ENCODE results near the gene DAGLA. TPM values are rescaled to one million over a fixed set of nuclear protein-coding genes. Genes with fewer than 3 reads are reported as not detected.
A peak's percentile ranks its signal among the peaks of the same experiment; 100 is the strongest.

DAGLA gene
- total and polyA plus RNA-seq, 2 experiments from 2014 or later = 7.4 to 8.9 TPM

- Histone ChIP-seq H3K4me2 (peak overlapping the region; percentile 93), H2AFZ (no peak overlapping the region), H3K79me2 (peaks cover 90% of the 10 kb centered on the region), H3K27ac (peak overlapping the region; percentile 98), H3K4me1 (ENCODE audit: insufficient read depth) (peaks cover 58% of the 10 kb centered on the region), H3K27me3 (no peaks in the 10 kb centered on the region), H3K9me2 (replicated peaks; ENCODE audit: insufficient read depth) (no peaks in the 10 kb centered on the region), H3K36me3 (replicated peaks; ENCODE audit: insufficient read depth, low read depth) (no peaks in the 10 kb centered on the region), H3K4me3 (no peak overlapping the region), H4K20me1 (ENCODE audit: insufficient read depth, poor library complexity, severe bottlenecking) (no peaks in the 10 kb centered on the region), H3K9me3 (ENCODE audit: low read depth) (no peaks in the 10 kb centered on the region)
- no peak for TF ChIP-seq EZH2 (IDR thresholded peaks at IDR 0.05; ENCODE audit: borderline replicate concordance)
- TF ChIP-seq EZH2phosphoT487 (IDR thresholded peaks at IDR 0.05; ENCODE audit: low read depth, severe bottlenecking, unreplicated experiment) = no peak
- no peak for TF ChIP-seq CTCF (IDR thresholded peaks at IDR 0.05; ENCODE audit: poor library complexity)
- no peak for DNase-seq (ENCODE audit: low spot score)
- 60% methylated on average over 4 of the region's 4 CpGs for WGBS (ENCODE audit: low lambda C conversion rate, missing lambda C conversion rate)
These were observed 75.9 kb downstream of the DAGLA start for GRCh38 chr11:61756147-61756451.

GRCh38 chr11:61756452-61757212 is 76.4 kb downstream of the DAGLA start:
- Histone ChIP-seq H3K9me2 (replicated peaks; ENCODE audit: insufficient read depth) (no peaks in the 10 kb centered on the region), H4K20me1 (ENCODE audit: insufficient read depth, poor library complexity, severe bottlenecking) (no peaks in the 10 kb centered on the region), H3K36me3 (replicated peaks; ENCODE audit: insufficient read depth, low read depth) (no peaks in the 10 kb centered on the region), H3K27ac (peak overlapping the region; percentile 98), H3K4me1 (ENCODE audit: insufficient read depth) (peaks cover 64% of the 10 kb centered on the region), H3K9me3 (ENCODE audit: low read depth) (no peaks in the 10 kb centered on the region), H3K79me2 (peaks cover 96% of the 10 kb centered on the region), H3K4me2 (peak overlapping the region; percentile 93), H3K4me3 (no peak overlapping the region), H3K27me3 (no peaks in the 10 kb centered on the region), H2AFZ (no peak overlapping the region)
- TF ChIP-seq CTCF (IDR thresholded peaks at IDR 0.05; ENCODE audit: poor library complexity) = no peak
- no peak for TF ChIP-seq EZH2 (IDR thresholded peaks at IDR 0.05; ENCODE audit: borderline replicate concordance)
- TF ChIP-seq EZH2phosphoT487 (IDR thresholded peaks at IDR 0.05; ENCODE audit: low read depth, severe bottlenecking, unreplicated experiment) = no peak
- WGBS (ENCODE audit: low lambda C conversion rate, missing lambda C conversion rate) = 63% methylated on average over 9 of the region's 9 CpGs
- DNase-seq (ENCODE audit: low spot score) = peak; percentile 88

- peak overlapping the region; percentile 93 for H3K4me2 ChIP-seq
- H3K9me2 ChIP-seq (replicated peaks; ENCODE audit: insufficient read depth) = no peaks in the 10 kb centered on the region
- peak overlapping the region; percentile 98 for H3K27ac ChIP-seq
- no peak overlapping the region for H2AFZ ChIP-seq
- no peaks in the 10 kb centered on the region for H3K27me3 ChIP-seq
- H3K36me3 ChIP-seq (replicated peaks; ENCODE audit: insufficient read depth, low read depth) = no peaks in the 10 kb centered on the region
- H3K4me3 ChIP-seq = no peak overlapping the region
- TF ChIP-seq EZH2phosphoT487 (IDR thresholded peaks at IDR 0.05; ENCODE audit: low read depth, severe bottlenecking, unreplicated experiment) = no peak
- no peak for TF ChIP-seq CTCF (IDR thresholded peaks at IDR 0.05; ENCODE audit: poor library complexity)
- no peak for TF ChIP-seq EZH2 (IDR thresholded peaks at IDR 0.05; ENCODE audit: borderline replicate concordance)
- WGBS (ENCODE audit: low lambda C conversion rate, missing lambda C conversion rate) = 87% methylated on average over 15 of the region's 15 CpGs
- H3K4me1 ChIP-seq (ENCODE audit: insufficient read depth) = peaks cover 67% of the 10 kb centered on the region
- no peaks in the 10 kb centered on the region for H4K20me1 ChIP-seq (ENCODE audit: insufficient read depth, poor library complexity, severe bottlenecking)
- no peak for DNase-seq (ENCODE audit: low spot score)
- no peaks in the 10 kb centered on the region for H3K9me3 ChIP-seq (ENCODE audit: low read depth)
- peaks cover 98% of the 10 kb centered on the region for H3K79me2 ChIP-seq
These were observed 77.1 kb downstream of the DAGLA start for GRCh38 chr11:61757213-61757862.

All from hepatocyte (in vitro differentiated cells).